CD4-positive, alpha-beta T cell (primary cell): ENCODE data around the gene ADM2. TPM values are rescaled to one million over a fixed set of nuclear protein-coding genes. Genes with fewer than 3 reads are reported as not detected.

Source experiments
- ATAC-seq: fragments of 200-7000 bp; cut with Tn5 transposase; one replicate; pipeline ENCODE4 v1.10.0; 2022; ENCODE audit warnings: mild to moderate bottlenecking; ENCODE audit not compliant: poor library complexity
- CTCF ChIA-PET: fragments of 350-600 bp; sonication (Branson Sonifier 250); formaldehyde crosslinking; loops from one replicate; lab custom pipeline; 2021; ENCODE audit warnings: antibody characterized with exemption, inconsistent platforms; lab: Charles Lee
- POLR2A ChIA-PET: fragments of 350-600 bp; sonication (Branson Sonifier 250); formaldehyde crosslinking; loops from one replicate; lab custom pipeline; 2021; ENCODE audit warnings: antibody characterized with exemption, inconsistent platforms; lab: Charles Lee
- DNase-seq, 14 experiments: peaks; one replicate each; pipeline ENCODE4 v3.0.0-alpha.2; 2013 to 2020; ENCODE audit warnings: mixed read lengths in 2 of 14
- H3K27ac ChIP-seq, 2 donors: one replicate each; pipeline versions ENCODE4 v1.5.1 to v1.7.0; 2013; ENCODE audit warnings: low read length in 2 of 2, low read depth in 1 of 2, mild to moderate bottlenecking in 1 of 2
- H3K27me3 ChIP-seq, 2 experiments: 1 replicate in 1 of 2; 2 replicates in 1 of 2; pipeline versions ENCODE4 v1.6.1 to v1.7.0; 2013; ENCODE audit warnings: low read length in 2 of 2, control low read depth in 1 of 2, mild to moderate bottlenecking in 1 of 2, moderate library complexity in 1 of 2; ENCODE audit not compliant: insufficient read depth in 2 of 2, control insufficient read depth in 1 of 2
- H3K36me3 ChIP-seq: one replicate; pipeline ENCODE4 v1.6.1; 2013; ENCODE audit warnings: low read length, control low read depth; ENCODE audit not compliant: insufficient read depth
- H3K4me1 ChIP-seq: one replicate; pipeline ENCODE4 v1.6.1; 2013; ENCODE audit warnings: low read length, control low read depth; ENCODE audit not compliant: insufficient read depth
- H3K4me3 ChIP-seq: one replicate; pipeline ENCODE4 v1.5.1; 2013; ENCODE audit warnings: mild to moderate bottlenecking, low read length, moderate library complexity
- H3K9me3 ChIP-seq, 2 experiments: 1 replicate in 1 of 2; 2 replicates in 1 of 2; pipeline versions ENCODE4 v1.6.1 to v1.7.0; 2013; ENCODE audit warnings: low read length in 2 of 2, mild to moderate bottlenecking in 2 of 2, control low read depth in 1 of 2, moderate library complexity in 1 of 2; ENCODE audit not compliant: control insufficient read depth in 1 of 2, insufficient read depth in 1 of 2
- H3K27ac Mint-ChIP-seq: one replicate; pipeline ENCODE4 v1.8.0; 2020; ENCODE audit warnings: mixed read lengths
- H3K27me3 Mint-ChIP-seq: one replicate; pipeline ENCODE4 v1.8.0; 2021; ENCODE audit warnings: mixed read lengths
- H3K36me3 Mint-ChIP-seq: one replicate; pipeline ENCODE4 v1.8.0; 2021; ENCODE audit warnings: low read depth, mixed read lengths
- H3K4me1 Mint-ChIP-seq: one replicate; pipeline ENCODE4 v1.8.0; 2021; ENCODE audit warnings: low read depth, mixed read lengths
- H3K4me3 Mint-ChIP-seq: one replicate; pipeline ENCODE4 v1.8.0; 2020; ENCODE audit warnings: mild to moderate bottlenecking, mixed read lengths
- H3K9me3 Mint-ChIP-seq: one replicate; pipeline ENCODE4 v1.8.0; 2020; ENCODE audit warnings: mixed read lengths
- intact Hi-C, 2 experiments: fragments of 100-400 bp; cut with DNase I in 1 of 2; cut with micrococcal nuclease in 1 of 2; formaldehyde crosslinking; loops; one replicate each; pipeline versions ENCODE4 v1.15.1 to v1.9.0; 2023 to 2025; cut with DNase I, micrococcal nuclease
- total RNA-seq, 174 experiments: library from RNA in 2 of 174; stranded (reverse) in 2 of 174; gene quantifications; one replicate each; pipeline ENCODE4 v1.2.3 and lab custom pipeline; 2021 to 2026
- TF ChIP-seq, protein P1 (sequence below): fragments of 200-600 bp; IDR thresholded peaks from one replicate; pipeline ENCODE4 v1.8.0; 2022; ENCODE audit warnings: antibody characterized with exemption, mild to moderate bottlenecking

Gene ADM2
- total RNA-seq, 2 experiments from 2014 or later = 1.1 to 1.6 TPM

DNA sequence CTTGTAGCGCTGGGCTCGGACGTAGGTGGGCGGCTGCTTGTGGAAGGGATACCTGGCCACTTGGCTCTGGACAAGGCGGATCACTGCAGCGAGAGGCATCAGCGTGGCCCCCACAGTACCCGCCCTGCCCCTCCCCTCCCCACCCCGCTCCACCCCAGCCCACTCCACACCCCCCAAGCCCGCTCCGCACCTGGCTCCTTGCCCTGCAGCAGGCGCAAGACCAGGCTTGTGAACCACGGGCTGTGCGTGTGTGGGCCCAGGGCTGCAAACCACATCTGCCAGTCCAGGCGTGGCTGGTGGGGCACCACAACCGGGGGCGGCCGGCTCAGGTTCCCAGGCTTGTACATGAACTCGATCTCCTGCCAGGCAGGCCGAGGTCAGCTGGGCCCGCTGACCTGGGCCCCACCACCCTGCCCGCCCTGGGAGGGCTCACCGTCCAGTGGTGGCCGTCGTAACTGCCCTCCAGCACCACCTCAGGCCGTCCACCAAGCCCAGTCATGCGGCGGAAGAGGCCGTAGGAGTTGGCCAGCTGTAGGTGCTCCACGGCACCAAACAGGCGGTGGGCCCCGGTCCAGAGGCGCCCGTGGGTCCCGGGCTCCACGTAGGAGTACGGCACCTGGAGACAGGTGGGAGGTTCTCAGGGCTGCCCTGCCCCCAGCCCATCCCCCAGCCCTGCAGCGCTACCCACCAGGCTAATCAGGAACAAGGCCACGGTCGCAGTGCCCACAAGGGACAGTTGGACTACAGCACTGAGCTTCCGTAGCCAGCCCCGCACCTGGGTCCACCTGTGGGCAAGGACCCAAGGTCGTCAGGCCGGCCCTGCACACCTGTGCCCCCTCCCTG lies 23.2 kb downstream of the ADM2 start:
- Histone ChIP-seq H3K9me3 (no peaks in the 10 kb centered on the region), H3K36me3 (peaks cover 37% of the 10 kb centered on the region), H3K27me3 (no peaks in the 10 kb centered on the region), H3K4me3 (no peak overlapping the region), H3K27ac (no peak overlapping the region), H3K4me1 (peaks cover 38% of the 10 kb centered on the region)
- ChIA-PET CTCF (interaction anchor here (1.3 kb wide), 1 partner anchor 21 kb away, joined by 4 read pairs; the partner anchor contains the start of gene SCO2), POLR2A (interaction anchor here (1.5 kb wide), 1 partner anchor 23 kb away, joined by 4 read pairs; no protein-coding TSS in a partner anchor)
- Mint-ChIP-seq H3K36me3 (peaks cover 15% of the 10 kb centered on the region), H3K9me3 (no peaks in the 10 kb centered on the region), H3K4me3 (no peak overlapping the region), H3K27me3 (no peaks in the 10 kb centered on the region), H3K4me1 (peaks cover 19% of the 10 kb centered on the region), H3K27ac (no peak overlapping the region)
- intact Hi-C loops = loop anchor here (5.0 to 10.0 kb wide), 3 partner anchors 32 to 160 kb away; partner anchors contain the start of gene PPP6R2 (in 1 of the 2)
- ATAC-seq (no peak), DNase-seq (peak in 1 of 14 experiments; percentile 42)
- TF ChIP-seq, protein P1, sequence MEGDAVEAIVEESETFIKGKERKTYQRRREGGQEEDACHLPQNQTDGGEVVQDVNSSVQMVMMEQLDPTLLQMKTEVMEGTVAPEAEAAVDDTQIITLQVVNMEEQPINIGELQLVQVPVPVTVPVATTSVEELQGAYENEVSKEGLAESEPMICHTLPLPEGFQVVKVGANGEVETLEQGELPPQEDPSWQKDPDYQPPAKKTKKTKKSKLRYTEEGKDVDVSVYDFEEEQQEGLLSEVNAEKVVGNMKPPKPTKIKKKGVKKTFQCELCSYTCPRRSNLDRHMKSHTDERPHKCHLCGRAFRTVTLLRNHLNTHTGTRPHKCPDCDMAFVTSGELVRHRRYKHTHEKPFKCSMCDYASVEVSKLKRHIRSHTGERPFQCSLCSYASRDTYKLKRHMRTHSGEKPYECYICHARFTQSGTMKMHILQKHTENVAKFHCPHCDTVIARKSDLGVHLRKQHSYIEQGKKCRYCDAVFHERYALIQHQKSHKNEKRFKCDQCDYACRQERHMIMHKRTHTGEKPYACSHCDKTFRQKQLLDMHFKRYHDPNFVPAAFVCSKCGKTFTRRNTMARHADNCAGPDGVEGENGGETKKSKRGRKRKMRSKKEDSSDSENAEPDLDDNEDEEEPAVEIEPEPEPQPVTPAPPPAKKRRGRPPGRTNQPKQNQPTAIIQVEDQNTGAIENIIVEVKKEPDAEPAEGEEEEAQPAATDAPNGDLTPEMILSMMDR = no peak

DNA sequence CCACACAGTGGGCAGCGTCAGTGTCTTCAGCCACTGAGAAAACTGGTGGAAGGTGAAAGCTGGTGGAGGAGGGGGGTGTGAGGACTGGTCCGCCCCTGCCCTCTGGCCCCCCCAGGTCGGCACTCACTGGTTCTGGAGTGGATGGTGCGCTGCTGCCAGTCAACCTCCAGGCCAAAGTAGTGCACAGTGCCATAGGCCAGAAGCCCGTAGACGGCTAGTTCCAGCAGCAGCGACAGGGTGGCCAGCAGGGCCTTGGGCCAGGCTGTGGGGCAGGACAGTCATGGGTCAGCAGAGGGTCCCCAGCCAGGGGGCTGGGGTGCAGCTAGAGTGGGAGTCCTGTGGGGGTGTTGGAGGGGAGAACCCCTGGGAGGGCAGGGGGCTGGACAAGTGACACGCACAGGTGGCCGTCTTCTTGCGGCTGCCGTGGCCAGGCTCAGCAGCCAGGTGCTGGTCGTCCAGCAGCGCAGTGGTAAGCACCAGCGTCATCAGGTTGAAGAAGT lies 24.0 kb downstream of the ADM2 start:
- TF ChIP-seq, protein P1 = no peak
- intact Hi-C loops = loop anchor here (5.0 to 10.0 kb wide), 3 partner anchors 33 to 161 kb away; partner anchors contain the start of gene PPP6R2 (in 1 of the 2)
- Mint-ChIP-seq H3K27me3 (no peaks in the 10 kb centered on the region), H3K36me3 (peaks cover 15% of the 10 kb centered on the region), H3K4me3 (no peak overlapping the region), H3K9me3 (no peaks in the 10 kb centered on the region), H3K4me1 (peaks cover 21% of the 10 kb centered on the region), H3K27ac (no peak overlapping the region)
- Histone ChIP-seq H3K9me3 (no peaks in the 10 kb centered on the region), H3K27me3 (no peaks in the 10 kb centered on the region), H3K4me3 (no peak overlapping the region), H3K36me3 (peaks cover 37% of the 10 kb centered on the region), H3K27ac (no peak overlapping the region), H3K4me1 (peaks cover 38% of the 10 kb centered on the region)
- ChIA-PET CTCF (no interaction called here), POLR2A (interaction anchor here (1.4 kb wide), 1 partner anchor 116 kb away, joined by 3 read pairs; no protein-coding TSS in a partner anchor)
- DNase-seq (peak in 1 of 14 experiments; percentile 41), ATAC-seq (no peak)

DNA sequence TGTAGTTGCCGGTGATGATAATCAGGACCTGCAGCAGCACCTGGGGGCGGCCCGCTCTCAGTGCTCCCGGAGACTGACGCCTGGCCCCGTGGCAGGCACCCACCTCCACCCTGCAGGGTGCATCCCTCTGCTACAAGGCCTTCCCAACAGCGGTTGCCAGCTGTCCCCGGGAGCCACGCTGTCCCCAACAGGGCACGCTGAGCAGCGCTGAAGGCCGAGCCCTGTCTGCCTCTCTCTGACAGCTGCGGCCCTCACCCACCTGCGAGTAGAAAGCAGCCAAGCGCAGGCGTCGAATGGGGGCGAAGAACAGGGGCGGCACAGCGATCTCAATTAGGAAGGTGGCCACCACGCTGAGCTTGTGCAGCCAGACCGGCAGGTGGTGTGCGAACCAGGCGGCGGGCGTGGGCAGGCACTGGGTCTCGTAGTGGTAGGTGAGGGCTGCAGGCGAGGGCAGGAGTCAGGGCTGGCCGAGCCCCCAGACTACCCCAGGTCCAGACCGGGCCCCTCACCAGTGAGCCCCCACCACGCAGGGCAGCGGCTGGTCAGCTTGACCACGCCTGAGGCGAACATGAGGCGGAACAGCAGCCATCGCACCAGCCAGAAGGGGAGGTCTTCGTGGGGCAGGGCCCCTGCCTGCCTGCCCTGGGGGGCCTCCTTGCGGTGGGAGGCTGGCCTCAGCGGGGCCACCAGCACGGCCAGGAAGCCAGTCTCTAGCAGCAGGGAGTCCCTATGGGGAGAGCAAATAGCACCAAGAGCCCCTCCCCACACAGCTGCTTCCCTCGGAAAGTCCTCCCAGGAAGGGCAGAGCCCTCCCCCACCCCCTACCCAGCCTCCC lies 24.6 kb downstream of the ADM2 start:
- ATAC-seq = no peak
- Histone ChIP-seq H3K27me3 (no peaks in the 10 kb centered on the region), H3K4me3 (peak overlapping the region; percentile 92), H3K27ac (peak overlapping the region; percentile 2 to 89), H3K36me3 (peaks cover 37% of the 10 kb centered on the region), H3K4me1 (peaks cover 38% of the 10 kb centered on the region), H3K9me3 (no peaks in the 10 kb centered on the region)
- Mint-ChIP-seq H3K36me3 (peaks cover 15% of the 10 kb centered on the region), H3K4me3 (peak overlapping the region; percentile 45), H3K27me3 (no peaks in the 10 kb centered on the region), H3K27ac (peak overlapping the region; percentile 89), H3K9me3 (no peaks in the 10 kb centered on the region), H3K4me1 (peaks cover 21% of the 10 kb centered on the region)
- ChIA-PET POLR2A (interaction anchor here (1.4 to 4.9 kb wide), 2 partner anchors 19 to 115 kb away, joined by 3 to 250 read pairs; partner anchors contain the start of gene SCO2), CTCF (no interaction called here)
- TF ChIP-seq, protein P1 = no peak
- intact Hi-C loops = loop anchor here (2.0 to 10.0 kb wide), 4 partner anchors 29 to 161 kb away; partner anchors contain the start of gene PPP6R2 (in 1 of the 2)
- peak in 1 of 14 experiments; percentile 51 for DNase-seq
